ENCODE data around the gene OR2C3.
"Not testable (repeated sequence)": the region's sequence is repeated elsewhere in the genome, so short reads cannot be mapped to it uniquely, and the experiment has no call there.

Gene OR2C3

DNA sequence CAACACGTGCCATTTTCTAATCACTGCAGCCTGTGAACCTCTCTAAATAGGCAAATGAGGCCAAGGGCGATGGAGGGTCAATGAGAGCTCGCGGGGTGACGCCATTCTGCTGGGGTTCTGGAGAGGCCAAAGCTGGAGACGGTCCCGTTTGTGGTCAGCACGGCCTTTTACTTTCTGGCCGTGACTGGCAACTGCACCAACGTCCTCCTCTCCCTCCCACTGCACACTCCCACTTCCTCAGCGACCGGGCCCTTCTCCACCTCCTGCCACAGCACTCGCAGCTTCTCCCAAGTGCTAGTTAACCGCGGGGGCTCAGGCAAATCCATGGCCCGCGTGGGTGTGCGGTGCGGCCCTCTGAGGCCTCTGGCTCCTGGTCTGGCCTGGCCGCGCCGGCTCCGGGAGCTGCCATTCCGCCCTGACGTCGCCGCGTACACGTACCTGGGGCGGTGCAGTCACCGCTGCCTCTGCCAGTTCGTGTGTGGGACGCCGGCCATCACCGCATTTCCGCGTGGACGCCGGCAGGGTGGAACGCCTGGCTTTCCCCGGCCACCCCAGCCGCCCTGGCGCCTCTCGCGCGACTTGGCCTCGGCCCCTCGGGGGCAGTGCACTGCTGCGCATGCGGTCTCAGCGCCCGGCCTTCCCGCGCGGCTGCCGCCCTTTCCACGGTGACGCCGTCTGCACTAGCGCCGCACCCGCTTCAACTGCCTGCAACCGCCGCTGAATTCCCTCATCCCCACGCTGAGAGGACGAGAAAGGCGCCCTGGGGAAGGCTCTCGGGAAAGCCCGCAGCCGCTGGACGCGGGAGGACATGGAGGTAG lies 18.2 kb downstream of the OR2C3 start:
- DNase-seq: no peak

DNA sequence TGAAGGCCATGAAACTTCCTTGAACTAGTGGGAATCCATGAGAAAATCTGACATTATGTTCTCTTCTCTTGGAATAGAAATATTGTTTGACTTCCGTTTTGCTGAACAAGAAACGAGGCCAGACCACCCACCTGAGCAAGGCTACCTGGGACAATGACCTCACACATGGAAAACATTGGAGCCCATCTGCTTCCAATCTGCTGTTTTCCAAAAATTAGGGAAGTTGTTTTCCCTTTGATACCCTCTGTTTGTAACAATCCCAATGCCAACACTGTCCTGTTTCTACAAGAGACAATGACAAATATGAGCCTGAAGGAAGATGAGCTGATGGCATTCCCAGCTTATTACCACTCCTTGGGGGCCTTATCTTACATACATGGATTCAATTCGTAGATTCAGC lies 29.4 kb downstream of the OR2C3 start:
- no peak for DNase-seq

- no peak for DNase-seq
Observed at GRCh38 chr1:247500865-247501264, 35.4 kb downstream of the OR2C3 start.

DNA sequence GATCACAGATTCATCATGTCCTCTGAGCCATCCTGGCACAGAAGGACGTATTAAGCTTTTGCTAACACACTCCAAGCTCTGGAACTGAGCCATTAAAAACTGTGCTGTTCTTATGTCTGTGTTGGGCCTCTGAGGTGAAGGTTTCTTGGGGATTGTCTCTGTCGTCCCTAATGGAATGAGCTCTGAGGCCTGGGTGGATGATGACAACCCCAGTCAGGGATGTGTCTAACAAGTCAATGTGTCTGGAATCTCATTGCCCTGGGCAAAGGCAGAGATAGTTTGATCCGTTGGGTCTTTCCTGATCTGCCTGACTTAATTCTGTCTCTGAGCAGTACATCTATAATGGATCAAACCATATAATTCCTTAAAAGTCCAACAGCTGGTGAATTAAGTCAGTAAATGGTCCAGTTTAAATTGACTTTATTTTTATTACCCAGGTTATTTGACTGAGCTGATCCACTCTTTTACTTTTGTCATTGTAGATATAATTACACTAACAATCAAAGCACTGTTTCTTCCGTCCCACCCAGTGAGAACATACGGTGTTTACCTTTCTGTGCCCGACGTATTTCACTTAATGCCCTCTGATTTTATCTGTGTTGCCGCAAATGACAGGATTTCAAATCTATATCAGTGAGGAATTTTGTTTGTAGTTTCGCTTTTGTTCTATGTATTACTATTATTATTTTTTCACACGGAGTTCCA lies 39.5 kb downstream of the OR2C3 start:
- DNase-seq: no peak

DNA sequence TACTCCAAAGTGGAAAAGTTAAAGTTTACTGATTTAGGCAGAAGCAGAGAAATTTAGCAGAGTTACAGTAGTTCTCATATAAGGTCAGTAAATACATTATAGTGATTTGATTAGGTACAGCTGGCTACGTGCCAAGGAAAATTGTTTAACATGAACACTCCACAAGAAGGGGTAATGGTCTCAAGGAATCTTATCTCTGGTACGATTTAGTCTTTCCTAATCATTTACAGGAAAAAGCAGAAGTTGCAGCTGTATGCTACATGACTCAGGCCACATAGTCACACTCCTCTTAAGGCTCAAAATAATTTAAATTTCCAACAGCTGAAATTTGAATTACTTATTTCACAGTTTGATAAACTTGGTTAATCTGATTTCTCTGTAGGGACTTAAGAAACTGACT lies 41.5 kb downstream of the OR2C3 start:
- DNase-seq: no peak

DNA sequence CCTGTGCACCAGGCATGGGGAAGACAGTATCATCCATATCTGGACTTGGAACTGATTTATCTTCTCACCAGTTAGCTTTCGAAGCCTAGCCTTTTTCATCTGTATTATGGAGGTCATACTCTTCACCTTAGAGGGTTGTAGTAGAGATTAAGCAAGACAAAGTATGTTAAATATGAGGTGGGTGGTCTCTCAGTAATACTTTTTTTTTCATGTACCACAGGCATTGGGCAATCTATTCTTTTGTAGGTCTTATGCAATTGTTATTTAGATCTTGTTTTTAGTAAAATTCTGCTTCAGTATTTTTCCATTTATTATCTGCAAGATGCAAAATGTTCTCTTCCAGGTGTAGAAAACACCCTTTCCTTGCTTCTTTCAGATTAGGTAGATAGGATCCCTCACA lies 43.1 kb downstream of the OR2C3 start:
- DNase-seq: no peak

- DNase-seq: no peak
Observed at GRCh38 chr1:247491328-247491727, 44.9 kb downstream of the OR2C3 start.

DNA sequence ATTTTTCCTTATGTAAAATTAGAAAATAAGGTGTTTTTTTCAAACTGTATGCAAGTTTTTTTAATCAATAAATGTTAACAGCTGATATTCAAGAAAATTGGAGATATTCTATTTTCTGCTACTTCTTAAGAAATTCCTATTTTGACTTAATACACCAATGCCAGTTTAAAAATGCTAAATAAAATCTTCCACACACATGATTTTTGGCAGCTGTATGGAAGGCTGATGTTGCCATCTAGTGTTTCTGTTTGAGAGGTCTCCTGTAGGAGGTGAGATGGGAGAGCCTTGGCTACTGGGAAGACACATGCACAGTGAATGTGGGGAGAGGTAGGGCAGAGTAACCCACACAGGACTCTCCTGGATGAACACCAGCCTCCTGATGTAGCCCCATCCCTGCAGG lies 49.2 kb downstream of the OR2C3 start:
- no peak for DNase-seq

DNA sequence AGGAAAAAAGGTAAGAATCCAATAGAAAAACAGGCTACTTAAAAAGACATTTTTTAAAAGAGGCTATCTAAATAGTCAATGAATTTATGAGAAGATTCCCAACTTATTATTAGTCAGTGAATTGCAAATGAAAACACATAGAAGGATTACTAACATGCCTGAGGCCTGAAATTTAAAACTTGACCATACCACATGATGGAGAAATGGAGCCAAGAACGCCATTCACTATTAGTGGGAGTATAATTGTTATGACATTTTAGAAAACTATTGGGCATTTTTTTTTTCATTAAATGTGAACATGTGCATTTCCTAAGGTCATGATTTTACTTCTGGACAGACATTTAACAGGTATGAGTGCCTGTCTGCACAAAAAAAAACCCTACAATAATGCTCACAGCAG lies 53.5 kb downstream of the OR2C3 start:
- DNase-seq: no peak

GRCh38 chr1:247476328-247477058 lies 59.7 kb downstream of the OR2C3 start:
- DNase-seq: not testable (repeated sequence)

DNA sequence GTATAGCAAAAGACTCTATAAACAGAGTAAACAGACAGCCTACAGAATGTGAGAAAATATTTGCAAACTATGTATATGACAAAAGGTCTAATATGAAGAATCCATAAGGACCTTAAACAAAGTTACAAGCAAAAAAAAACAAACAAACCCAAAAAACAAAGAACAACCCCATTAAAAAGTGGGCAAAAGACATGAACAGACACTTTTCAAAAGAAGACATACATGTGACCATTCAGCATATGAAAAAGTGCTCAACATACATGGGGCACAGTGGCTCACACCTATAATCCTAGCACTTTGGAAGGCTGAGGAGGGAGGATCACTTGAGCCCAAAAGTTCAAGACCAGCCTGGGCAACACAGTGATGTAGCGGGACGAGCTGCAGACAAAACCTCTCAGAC lies 60.4 kb downstream of the OR2C3 start:
- no peak for DNase-seq

All from activated CD4-positive, alpha-beta T cell treated with anti-CD3 and anti-CD28 coated beads for 1 hour (primary cell).